Chondrocyte (in vitro differentiated cells): ENCODE data around the gene GPATCH2. TPM values are rescaled to one million over a fixed set of nuclear protein-coding genes. Genes with fewer than 3 reads are reported as not detected.
A peak's percentile ranks its signal among the peaks of the same experiment; 100 is the strongest.

ENCODE experiments used
- DNase-seq: peaks from one replicate; pipeline ENCODE4 v3.0.0; 2021; ENCODE audit warnings: mixed read lengths, low spot score
- H3K27ac Mint-ChIP-seq: one replicate; pipeline ENCODE4 v1.8.0; 2021; ENCODE audit warnings: mild to moderate bottlenecking, moderate library complexity, mixed read lengths; ENCODE audit not compliant: unreplicated experiment
- H3K27me3 Mint-ChIP-seq: 2 replicates; pipeline ENCODE4 v1.8.0; 2021; ENCODE audit warnings: low read depth, mixed read lengths
- H3K36me3 Mint-ChIP-seq: 2 replicates; pipeline ENCODE4 v1.8.0; 2021; ENCODE audit warnings: low read depth, mixed read lengths
- H3K4me1 Mint-ChIP-seq: 2 replicates; pipeline ENCODE4 v1.8.0; 2021; ENCODE audit warnings: low read depth, mild to moderate bottlenecking, mixed read lengths
- H3K4me3 Mint-ChIP-seq: one replicate; pipeline ENCODE4 v1.8.0; 2021; ENCODE audit warnings: mild to moderate bottlenecking, moderate library complexity, mixed read lengths; ENCODE audit not compliant: unreplicated experiment
- H3K9me3 Mint-ChIP-seq: 2 replicates; pipeline ENCODE4 v1.8.0; 2021; ENCODE audit warnings: low read depth, mixed read lengths
- total RNA-seq: library from RNA; stranded (reverse); gene quantifications from 3 replicates; pipeline ENCODE4 v1.2.1, GENCODE V29; 2021
- TF ChIP-seq, protein P1 (sequence below): fragments of 200-600 bp; sonication (generic); IDR thresholded peaks from 2 replicates; pipeline ENCODE4 v1.5.0; 2021; ENCODE audit warnings: antibody characterized with exemption, mild to moderate bottlenecking, moderate library complexity

Gene GPATCH2
- total RNA-seq, 1 donor from 2014 or later = 10.4 TPM

- DNase-seq = no peak
- TF ChIP-seq, protein P1, sequence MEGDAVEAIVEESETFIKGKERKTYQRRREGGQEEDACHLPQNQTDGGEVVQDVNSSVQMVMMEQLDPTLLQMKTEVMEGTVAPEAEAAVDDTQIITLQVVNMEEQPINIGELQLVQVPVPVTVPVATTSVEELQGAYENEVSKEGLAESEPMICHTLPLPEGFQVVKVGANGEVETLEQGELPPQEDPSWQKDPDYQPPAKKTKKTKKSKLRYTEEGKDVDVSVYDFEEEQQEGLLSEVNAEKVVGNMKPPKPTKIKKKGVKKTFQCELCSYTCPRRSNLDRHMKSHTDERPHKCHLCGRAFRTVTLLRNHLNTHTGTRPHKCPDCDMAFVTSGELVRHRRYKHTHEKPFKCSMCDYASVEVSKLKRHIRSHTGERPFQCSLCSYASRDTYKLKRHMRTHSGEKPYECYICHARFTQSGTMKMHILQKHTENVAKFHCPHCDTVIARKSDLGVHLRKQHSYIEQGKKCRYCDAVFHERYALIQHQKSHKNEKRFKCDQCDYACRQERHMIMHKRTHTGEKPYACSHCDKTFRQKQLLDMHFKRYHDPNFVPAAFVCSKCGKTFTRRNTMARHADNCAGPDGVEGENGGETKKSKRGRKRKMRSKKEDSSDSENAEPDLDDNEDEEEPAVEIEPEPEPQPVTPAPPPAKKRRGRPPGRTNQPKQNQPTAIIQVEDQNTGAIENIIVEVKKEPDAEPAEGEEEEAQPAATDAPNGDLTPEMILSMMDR = peak; percentile 79
- H3K27ac Mint-ChIP-seq = no peak overlapping the region
- H3K27me3 Mint-ChIP-seq = peaks cover 8% of the 10 kb centered on the region
- no peak overlapping the region for H3K4me3 Mint-ChIP-seq
- no peaks in the 10 kb centered on the region for H3K36me3 Mint-ChIP-seq
- no peaks in the 10 kb centered on the region for H3K9me3 Mint-ChIP-seq
- H3K4me1 Mint-ChIP-seq = no peaks in the 10 kb centered on the region
Measured at GRCh38 chr1:217660353-217661062, 29.6 kb upstream of the GPATCH2 start.

GRCh38 chr1:217650674-217651073, 19.8 kb upstream of the GPATCH2 start:
- Mint-ChIP-seq H3K9me3 (no peaks in the 10 kb centered on the region), H3K4me1 (no peaks in the 10 kb centered on the region), H3K27me3 (no peaks in the 10 kb centered on the region), H3K4me3 (no peak overlapping the region), H3K36me3 (no peaks in the 10 kb centered on the region), H3K27ac (no peak overlapping the region)
- TF ChIP-seq, protein P1 = no peak
- DNase-seq = no peak

DNA sequence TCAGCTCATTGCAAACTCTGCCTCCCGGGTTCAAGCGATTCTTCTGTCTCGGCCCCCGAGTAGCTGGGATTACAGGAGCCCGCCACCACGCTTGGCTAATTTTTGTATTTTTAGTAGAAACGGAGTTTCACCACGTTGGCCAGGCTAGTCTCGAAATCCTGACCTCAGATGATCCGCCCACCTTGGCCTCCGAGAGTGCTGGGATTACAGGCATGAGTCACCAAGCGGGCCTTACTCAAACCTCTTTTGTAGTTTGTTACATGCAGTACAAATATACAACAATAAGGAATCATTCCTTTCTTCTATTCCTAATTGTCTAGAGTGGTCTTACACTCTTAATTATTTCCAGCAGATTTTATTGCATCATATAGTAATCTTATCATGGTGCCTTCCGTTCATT, 16.9 kb upstream of the GPATCH2 start:
- DNase-seq = no peak
- H3K4me1 Mint-ChIP-seq = no peaks in the 10 kb centered on the region
- H3K4me3 Mint-ChIP-seq = no peak overlapping the region
- TF ChIP-seq, protein P1 = no peak
- no peak overlapping the region for H3K27ac Mint-ChIP-seq
- H3K27me3 Mint-ChIP-seq = peaks cover 7% of the 10 kb centered on the region
- H3K9me3 Mint-ChIP-seq = no peaks in the 10 kb centered on the region
- H3K36me3 Mint-ChIP-seq = no peaks in the 10 kb centered on the region

DNA sequence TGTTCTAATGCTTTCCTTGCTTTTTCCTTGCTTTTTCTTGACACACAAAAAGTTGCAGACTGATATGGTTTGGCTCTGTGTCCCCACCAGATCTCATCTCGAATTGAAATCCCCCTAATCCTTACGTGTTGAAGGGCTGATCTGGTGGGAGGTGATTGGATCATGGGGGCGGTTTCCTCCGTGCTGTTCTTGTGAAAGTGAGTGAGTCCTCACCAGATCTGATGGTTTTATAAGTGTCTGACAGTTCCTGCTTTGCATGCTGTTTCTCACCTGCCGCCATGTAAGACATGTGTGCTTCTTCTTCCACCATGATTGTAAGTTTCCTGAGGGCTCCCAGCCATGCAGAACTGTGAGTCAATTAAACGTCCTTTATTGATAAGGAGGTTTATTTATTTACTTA, 11.6 kb upstream of the GPATCH2 start:
- H3K4me1 Mint-ChIP-seq = no peaks in the 10 kb centered on the region
- TF ChIP-seq, protein P1 = no peak
- no peak overlapping the region for H3K4me3 Mint-ChIP-seq
- no peaks in the 10 kb centered on the region for H3K36me3 Mint-ChIP-seq
- peaks cover 20% of the 10 kb centered on the region for H3K27me3 Mint-ChIP-seq
- no peak overlapping the region for H3K27ac Mint-ChIP-seq
- no peak for DNase-seq
- peaks cover 6% of the 10 kb centered on the region for H3K9me3 Mint-ChIP-seq

GRCh38 chr1:217627431-217627830, 3.5 kb downstream of the GPATCH2 start:
- Mint-ChIP-seq H3K4me3 (no peak overlapping the region), H3K27ac (no peak overlapping the region), H3K27me3 (no peaks in the 10 kb centered on the region), H3K36me3 (no peaks in the 10 kb centered on the region), H3K9me3 (no peaks in the 10 kb centered on the region), H3K4me1 (peaks cover 29% of the 10 kb centered on the region)
- DNase-seq = no peak
- TF ChIP-seq, protein P1 = no peak
